HFF-Myc (cell line): ENCODE data around the gene GPR34.

Source experiments
- DNase-seq: peaks from one replicate; pipeline ENCODE4 v3.0.0-alpha.2; 2011; ENCODE audit warnings: low read depth; ENCODE audit errors: extremely low read depth
- H3K4me3 ChIP-seq: replicated peaks from 2 replicates; pipeline ENCODE4 v1.5.1; 2011; ENCODE audit warnings: low read depth, mild to moderate bottlenecking, control low read depth, low read length
- TF ChIP-seq, protein P1 (sequence below): IDR thresholded peaks from 2 replicates; pipeline ENCODE4 v1.5.1; 2012; ENCODE audit warnings: mild to moderate bottlenecking, low read depth, low read length, control low read depth; ENCODE audit errors: missing control alignments

Gene GPR34

DNA sequence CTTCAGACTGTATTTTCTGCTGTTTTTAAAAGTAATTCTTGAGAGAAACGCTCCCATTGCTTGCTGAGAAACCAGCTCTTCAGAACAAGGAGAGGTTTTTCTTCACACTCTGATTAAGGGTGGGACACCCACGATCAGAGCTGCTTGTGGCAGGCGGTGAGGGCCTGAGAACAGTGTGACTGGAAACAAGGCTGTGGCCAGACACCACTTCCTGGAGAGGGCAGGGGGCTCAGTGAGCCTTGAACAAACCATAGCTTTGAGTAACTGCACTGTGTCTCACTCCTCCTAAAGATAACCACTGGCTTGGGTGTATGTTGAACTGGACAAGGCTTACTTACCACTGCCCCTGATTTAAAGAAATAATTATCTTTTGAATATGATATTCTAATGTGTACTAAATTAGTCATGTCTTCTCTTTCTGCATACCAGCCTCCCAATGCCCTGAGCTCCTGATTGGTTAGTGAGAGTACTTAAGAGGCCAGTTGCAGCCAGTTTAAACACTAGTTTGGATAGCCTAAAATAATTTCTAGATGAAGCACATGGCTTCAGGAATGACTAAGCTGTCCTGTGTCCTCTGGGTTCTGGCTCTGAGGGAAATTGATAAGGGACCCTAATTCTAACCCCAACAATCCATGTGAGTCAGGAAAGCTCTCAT is 31.5 kb downstream of the GPR34 start:
- H3K4me3 ChIP-seq: no peak overlapping the region
- no peak for DNase-seq

GRCh38 chrX:41721590-41721989 is 32.8 kb downstream of the GPR34 start:
- no peak for DNase-seq
- TF ChIP-seq, protein P1, sequence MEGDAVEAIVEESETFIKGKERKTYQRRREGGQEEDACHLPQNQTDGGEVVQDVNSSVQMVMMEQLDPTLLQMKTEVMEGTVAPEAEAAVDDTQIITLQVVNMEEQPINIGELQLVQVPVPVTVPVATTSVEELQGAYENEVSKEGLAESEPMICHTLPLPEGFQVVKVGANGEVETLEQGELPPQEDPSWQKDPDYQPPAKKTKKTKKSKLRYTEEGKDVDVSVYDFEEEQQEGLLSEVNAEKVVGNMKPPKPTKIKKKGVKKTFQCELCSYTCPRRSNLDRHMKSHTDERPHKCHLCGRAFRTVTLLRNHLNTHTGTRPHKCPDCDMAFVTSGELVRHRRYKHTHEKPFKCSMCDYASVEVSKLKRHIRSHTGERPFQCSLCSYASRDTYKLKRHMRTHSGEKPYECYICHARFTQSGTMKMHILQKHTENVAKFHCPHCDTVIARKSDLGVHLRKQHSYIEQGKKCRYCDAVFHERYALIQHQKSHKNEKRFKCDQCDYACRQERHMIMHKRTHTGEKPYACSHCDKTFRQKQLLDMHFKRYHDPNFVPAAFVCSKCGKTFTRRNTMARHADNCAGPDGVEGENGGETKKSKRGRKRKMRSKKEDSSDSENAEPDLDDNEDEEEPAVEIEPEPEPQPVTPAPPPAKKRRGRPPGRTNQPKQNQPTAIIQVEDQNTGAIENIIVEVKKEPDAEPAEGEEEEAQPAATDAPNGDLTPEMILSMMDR: no peak
- no peak overlapping the region for H3K4me3 ChIP-seq

More for the DNA sequence above, 31.5 kb downstream of the GPR34 start:
- TF ChIP-seq, protein P1: no peak

DNA sequence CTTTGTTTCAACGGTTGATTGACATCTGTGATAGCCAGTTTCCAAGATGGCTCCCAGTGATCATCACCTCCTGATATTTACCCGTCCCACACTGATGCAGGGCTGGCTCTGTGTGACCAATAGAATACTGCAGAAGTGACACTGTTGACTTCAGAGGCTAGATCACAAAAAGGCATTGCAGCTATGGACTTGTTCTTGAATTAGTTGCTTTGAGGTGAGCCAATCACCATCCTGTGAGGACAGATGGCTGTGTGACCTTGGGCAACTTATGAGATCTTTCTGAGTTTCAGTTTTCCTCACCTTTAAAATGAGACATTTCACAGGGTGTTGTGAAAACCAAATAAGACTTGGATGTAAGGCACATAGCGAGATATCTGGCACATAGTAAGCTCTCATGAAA is 33.4 kb downstream of the GPR34 start:
- TF ChIP-seq, protein P1: no peak
- no peak for DNase-seq

GRCh38 chrX:41722816-41723618 is 34.2 kb downstream of the GPR34 start:
- no peak overlapping the region for H3K4me3 ChIP-seq
- DNase-seq: no peak
- TF ChIP-seq, protein P1: no peak

More for the DNA sequence above, 33.4 kb downstream of the GPR34 start:
- H3K4me3 ChIP-seq: no peak overlapping the region

DNA sequence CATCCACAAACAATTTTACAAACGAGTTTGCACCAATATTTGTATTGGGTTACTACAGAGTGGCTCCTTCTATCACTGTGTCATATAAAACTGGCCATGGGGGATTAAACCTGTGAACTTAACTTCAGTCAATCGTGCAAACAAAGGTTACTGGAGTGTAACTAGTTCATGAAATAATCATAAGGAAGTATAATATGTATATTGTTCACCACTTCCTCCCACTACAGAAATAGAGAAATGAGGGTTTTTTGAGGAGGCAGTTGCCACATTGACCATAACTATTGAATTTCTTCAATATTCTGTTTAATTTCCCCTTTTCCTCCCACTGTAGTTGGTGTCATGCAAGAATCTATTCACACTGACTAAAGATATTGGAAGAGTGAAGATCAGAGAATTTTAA is 35.1 kb downstream of the GPR34 start, which contains the start of gene GPR82:
TSS of gene GPR82 (plus strand) at position 356 of the 400 bp plus-strand sequence. CDS start 2,846 bp downstream, outside the sequence.
- no peak within 1 kb of the TSS for H3K4me3 ChIP-seq
- TF ChIP-seq, protein P1: no peak
- DNase-seq: no peak

DNA sequence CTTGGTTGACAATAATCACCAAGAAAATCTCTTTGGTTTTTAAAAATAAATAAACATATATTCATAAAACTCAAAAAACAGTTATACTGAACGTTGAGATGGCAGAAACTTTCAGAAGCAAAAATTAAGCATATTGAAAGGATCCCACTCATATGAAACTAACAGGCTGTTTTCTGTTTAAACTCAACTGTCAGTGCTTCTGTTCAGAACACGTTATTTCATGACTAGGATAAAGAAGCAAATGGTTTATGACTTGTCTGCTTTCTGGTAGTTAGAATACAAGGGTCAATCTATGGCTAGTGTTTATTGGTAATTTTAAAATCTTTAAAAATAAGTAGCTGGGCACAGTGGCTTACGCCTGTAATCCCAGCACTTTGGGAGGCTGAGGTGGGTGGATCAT is 39.4 kb downstream of the GPR34 start:
- TF ChIP-seq, protein P1: no peak
- H3K4me3 ChIP-seq: no peak overlapping the region
- DNase-seq: no peak
